HepG2 (cell line): ENCODE data around the gene SLC35B3. TPM values are rescaled to one million over a fixed set of nuclear protein-coding genes. Genes with fewer than 3 reads are reported as not detected.

Source experiments
- CBX2 ChIP-seq, 2 experiments: fragments of 200-600 bp in 1 of 2; sonication (generic); formaldehyde crosslinking in 1 of 2; IDR thresholded peaks; 2 replicates each; pipeline versions ENCODE4 v1.7.0 to v1.8.1; 2018 to 2022; ENCODE audit warnings: low read depth in 2 of 2, low read length in 1 of 2, mild to moderate bottlenecking in 1 of 2, missing genetic modification reagents in 1 of 2
- GPN1 ChIP-seq: sonication (generic); formaldehyde crosslinking; IDR thresholded peaks from 2 replicates; pipeline ENCODE4 v1.5.1; 2020; ENCODE audit warnings: missing genetic modification reagents, borderline replicate concordance
- IKZF5 ChIP-seq: IDR thresholded peaks from 2 replicates; pipeline ENCODE4 v1.6.1; 2018; ENCODE audit warnings: missing genetic modification reagents, mild to moderate bottlenecking, missing compliant biosample characterization
- MEIS2 ChIP-seq: sonication (generic); formaldehyde crosslinking; IDR thresholded peaks from 2 replicates; pipeline ENCODE4 v1.9.0; 2021; ENCODE audit warnings: mild to moderate bottlenecking, missing genetic modification reagents
- ONECUT2 ChIP-seq: sonication (generic); formaldehyde crosslinking; IDR thresholded peaks from 2 replicates; pipeline ENCODE4 v1.4.0; 2020; ENCODE audit warnings: missing genetic modification reagents
- SAP130 ChIP-seq: IDR thresholded peaks from 2 replicates; pipeline ENCODE4 v1.6.1; 2016; ENCODE audit warnings: low read depth
- SMAD3 ChIP-seq: sonication (generic); formaldehyde crosslinking; IDR thresholded peaks from 2 replicates; pipeline ENCODE4 v1.4.0; 2020; ENCODE audit warnings: missing genetic modification reagents
- SRSF9 ChIP-seq: fragments of 200-400 bp; formaldehyde crosslinking; IDR thresholded peaks from 2 replicates; pipeline ENCODE4 v1.6.1; 2018; ENCODE audit warnings: borderline replicate concordance, mild to moderate bottlenecking, low read depth, low read length; ENCODE audit not compliant: insufficient read depth, poor library complexity, severe bottlenecking
- SUZ12 ChIP-seq: fragments of 150-350 bp; IDR thresholded peaks from 2 replicates; pipeline ENCODE4 v1.6.1; 2014; ENCODE audit warnings: low read depth, low read length
- THAP7 ChIP-seq: sonication (generic); formaldehyde crosslinking; IDR thresholded peaks from 2 replicates; pipeline ENCODE4 v1.8.1; 2023; ENCODE audit warnings: mild to moderate bottlenecking, missing genetic modification reagents
- ZGPAT ChIP-seq: IDR thresholded peaks from 2 replicates; pipeline ENCODE4 v1.6.1; 2016; ENCODE audit warnings: mild to moderate bottlenecking
- ZNF546 ChIP-seq: sonication (generic); formaldehyde crosslinking; conservative IDR thresholded peaks from 2 replicates; pipeline ENCODE4 v1.8.1; 2023; ENCODE audit warnings: mild to moderate bottlenecking, missing genetic modification reagents
- ZNF761 ChIP-seq: sonication (generic); formaldehyde crosslinking; conservative IDR thresholded peaks from 2 replicates; pipeline ENCODE4 v1.4.0; 2020; ENCODE audit warnings: mild to moderate bottlenecking, missing genetic modification reagents
- ZSCAN9 ChIP-seq: IDR thresholded peaks from 2 replicates; pipeline ENCODE4 v1.6.1; 2016; ENCODE audit warnings: borderline replicate concordance
- polyA plus RNA-seq, 8 experiments: library from polyadenylated mRNA; depleted of rRNA in 3 of 8; stranded (reverse) in 7 of 8; unstranded in 1 of 8; fragments of >200 nt; fragmentation: Illumina TruSeq in 4 of 8; extraction: Trizol in 4 of 8; gene quantifications; 2 replicates each; pipeline versions ENCODE4 v1.2.1 to v1.2.3, GENCODE V29; 2011 to 2016; ENCODE audit warnings: low read depth in 4 of 8, missing spikeins in 1 of 8, mixed read lengths in 1 of 8; ENCODE audit not compliant: insufficient read depth in 1 of 8
- total RNA-seq, 5 experiments: library from RNA; depleted of rRNA; stranded (reverse); fragments of >200 nt; fragmentation: Illumina TruSeq; extraction: Trizol; gene quantifications; 2 replicates each; pipeline ENCODE4 v1.2.3, GENCODE V29; 2016; ENCODE audit warnings: low read depth in 1 of 5
- TF ChIP-seq, protein P1 (sequence below): sonication (generic); formaldehyde crosslinking; IDR thresholded peaks from 2 replicates; pipeline ENCODE4 v1.8.0; 2023; ENCODE audit warnings: mild to moderate bottlenecking, missing genetic modification reagents
- TF ChIP-seq, protein P2 (sequence below): sonication (generic); formaldehyde crosslinking; IDR thresholded peaks from 2 replicates; pipeline ENCODE4 v1.4.0; 2020; ENCODE audit warnings: missing genetic modification reagents
- TF ChIP-seq, protein P3 (sequence below): sonication (generic); formaldehyde crosslinking; IDR thresholded peaks from 2 replicates; pipeline ENCODE4 v1.5.0; 2020; ENCODE audit warnings: missing genetic modification reagents

SLC35B3 gene
- total and polyA plus RNA-seq, 2 of the 13 experiments (the other 11 are each of a cell fraction or from before 2014, with no cell fraction given), result 8.7 to 13.5 TPM

GRCh38 chr6:8435093-8435844 is at the start of gene SLC35B3 (continued):
- TF ChIP-seq, protein P1, sequence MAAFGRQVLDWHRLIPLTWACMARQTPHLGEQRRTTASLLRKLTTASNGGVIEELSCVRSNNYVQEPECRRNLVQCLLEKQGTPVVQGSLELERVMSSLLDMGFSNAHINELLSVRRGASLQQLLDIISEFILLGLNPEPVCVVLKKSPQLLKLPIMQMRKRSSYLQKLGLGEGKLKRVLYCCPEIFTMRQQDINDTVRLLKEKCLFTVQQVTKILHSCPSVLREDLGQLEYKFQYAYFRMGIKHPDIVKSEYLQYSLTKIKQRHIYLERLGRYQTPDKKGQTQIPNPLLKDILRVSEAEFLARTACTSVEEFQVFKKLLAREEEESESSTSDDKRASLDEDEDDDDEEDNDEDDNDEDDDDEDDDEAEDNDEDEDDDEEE (CRISPR knock-in tag), result peak; percentile 27; the same call in 1 of the 2 replicates
- TF ChIP-seq, protein P2, sequence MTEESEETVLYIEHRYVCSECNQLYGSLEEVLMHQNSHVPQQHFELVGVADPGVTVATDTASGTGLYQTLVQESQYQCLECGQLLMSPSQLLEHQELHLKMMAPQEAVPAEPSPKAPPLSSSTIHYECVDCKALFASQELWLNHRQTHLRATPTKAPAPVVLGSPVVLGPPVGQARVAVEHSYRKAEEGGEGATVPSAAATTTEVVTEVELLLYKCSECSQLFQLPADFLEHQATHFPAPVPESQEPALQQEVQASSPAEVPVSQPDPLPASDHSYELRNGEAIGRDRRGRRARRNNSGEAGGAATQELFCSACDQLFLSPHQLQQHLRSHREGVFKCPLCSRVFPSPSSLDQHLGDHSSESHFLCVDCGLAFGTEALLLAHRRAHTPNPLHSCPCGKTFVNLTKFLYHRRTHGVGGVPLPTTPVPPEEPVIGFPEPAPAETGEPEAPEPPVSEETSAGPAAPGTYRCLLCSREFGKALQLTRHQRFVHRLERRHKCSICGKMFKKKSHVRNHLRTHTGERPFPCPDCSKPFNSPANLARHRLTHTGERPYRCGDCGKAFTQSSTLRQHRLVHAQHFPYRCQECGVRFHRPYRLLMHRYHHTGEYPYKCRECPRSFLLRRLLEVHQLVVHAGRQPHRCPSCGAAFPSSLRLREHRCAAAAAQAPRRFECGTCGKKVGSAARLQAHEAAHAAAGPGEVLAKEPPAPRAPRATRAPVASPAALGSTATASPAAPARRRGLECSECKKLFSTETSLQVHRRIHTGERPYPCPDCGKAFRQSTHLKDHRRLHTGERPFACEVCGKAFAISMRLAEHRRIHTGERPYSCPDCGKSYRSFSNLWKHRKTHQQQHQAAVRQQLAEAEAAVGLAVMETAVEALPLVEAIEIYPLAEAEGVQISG (CRISPR knock-in tag), result peak; percentile 86; the same call in 1 of the 2 replicates
- TF ChIP-seq ZNF546 (peak; percentile 83; the same call in 1 of the 2 replicates), CBX2 (IDR thresholded peaks at IDR 0.05; ENCODE audit: low read depth, low read length) (no peak), CBX2 (CRISPR knock-in tag; IDR thresholded peaks at IDR 0.05; ENCODE audit: low read depth) (peak; percentile 96), THAP7 (CRISPR knock-in tag) (peak; percentile 40; the same call in 1 of the 2 replicates), IKZF5 (CRISPR knock-in tag) (peak; percentile 83; the same call in 1 of the 2 replicates), SRSF9 (no peak), ONECUT2 (CRISPR knock-in tag) (peak; percentile 59; the same call in 1 of the 2 replicates), ZNF761 (CRISPR knock-in tag) (no peak), GPN1 (CRISPR knock-in tag) (no peak), ZGPAT (CRISPR knock-in tag) (peak; percentile 86), ZSCAN9 (peak; percentile 26; the same call in 1 of the 2 replicates), SUZ12 (no peak), SMAD3 (peak; percentile 55; the same call in 1 of the 2 replicates), SAP130 (CRISPR knock-in tag) (peak; percentile 98), MEIS2 (CRISPR knock-in tag) (no peak; the same call in none of the 2 replicates)
- TF ChIP-seq, protein P3, sequence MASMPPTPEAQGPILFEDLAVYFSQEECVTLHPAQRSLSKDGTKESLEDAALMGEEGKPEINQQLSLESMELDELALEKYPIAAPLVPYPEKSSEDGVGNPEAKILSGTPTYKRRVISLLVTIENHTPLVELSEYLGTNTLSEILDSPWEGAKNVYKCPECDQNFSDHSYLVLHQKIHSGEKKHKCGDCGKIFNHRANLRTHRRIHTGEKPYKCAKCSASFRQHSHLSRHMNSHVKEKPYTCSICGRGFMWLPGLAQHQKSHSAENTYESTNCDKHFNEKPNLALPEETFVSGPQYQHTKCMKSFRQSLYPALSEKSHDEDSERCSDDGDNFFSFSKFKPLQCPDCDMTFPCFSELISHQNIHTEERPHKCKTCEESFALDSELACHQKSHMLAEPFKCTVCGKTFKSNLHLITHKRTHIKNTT (CRISPR knock-in tag), result no peak
